GM19043 (cell line): ENCODE results near the gene HAUS3.
"Not testable (repeated sequence)": the region's sequence is repeated elsewhere in the genome, so short reads cannot be mapped to it uniquely, and the experiment has no call there.

ENCODE experiments used
- ATAC-seq: cut with Tn5 transposase; IDR thresholded peaks from one replicate; pipeline ENCODE4 v1.9.1; 2021; ENCODE audit warnings: low read depth; ENCODE audit not compliant: unreplicated experiment

HAUS3 gene

DNA sequence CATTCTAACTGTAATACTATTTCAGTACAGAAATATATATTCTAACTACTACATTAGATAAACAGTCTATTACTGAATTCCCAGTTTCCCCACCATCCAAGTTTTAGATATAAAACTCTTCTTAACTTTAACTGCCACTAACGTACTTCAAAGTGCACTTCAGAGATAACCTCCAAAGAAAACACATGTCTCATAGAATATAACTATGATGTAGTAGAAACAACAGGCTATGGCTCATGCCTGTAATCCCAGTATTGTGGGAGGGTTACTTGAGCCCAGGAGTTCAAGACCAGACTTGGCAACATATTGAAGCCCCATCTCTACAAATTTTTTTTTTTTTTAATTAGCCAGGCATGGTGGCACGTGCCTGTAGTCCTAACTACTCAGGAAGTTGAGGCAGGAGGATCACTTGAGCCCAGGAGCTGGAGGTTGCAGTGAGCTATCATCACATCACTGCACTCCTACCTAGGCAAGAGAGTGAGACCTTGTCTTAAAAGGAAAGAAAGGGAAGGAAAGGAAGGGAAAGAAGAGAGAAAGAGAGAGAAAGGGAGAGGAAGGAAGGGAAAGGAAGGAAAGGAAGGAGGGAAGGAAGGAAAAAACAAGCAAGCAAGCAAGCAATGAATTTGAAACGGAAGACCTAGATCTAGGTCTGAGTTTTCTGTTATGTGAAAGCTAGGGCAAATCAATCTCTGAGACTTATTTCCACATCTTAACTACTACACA is 4.8 kb downstream of the HAUS3 start:
- no peak for ATAC-seq

DNA sequence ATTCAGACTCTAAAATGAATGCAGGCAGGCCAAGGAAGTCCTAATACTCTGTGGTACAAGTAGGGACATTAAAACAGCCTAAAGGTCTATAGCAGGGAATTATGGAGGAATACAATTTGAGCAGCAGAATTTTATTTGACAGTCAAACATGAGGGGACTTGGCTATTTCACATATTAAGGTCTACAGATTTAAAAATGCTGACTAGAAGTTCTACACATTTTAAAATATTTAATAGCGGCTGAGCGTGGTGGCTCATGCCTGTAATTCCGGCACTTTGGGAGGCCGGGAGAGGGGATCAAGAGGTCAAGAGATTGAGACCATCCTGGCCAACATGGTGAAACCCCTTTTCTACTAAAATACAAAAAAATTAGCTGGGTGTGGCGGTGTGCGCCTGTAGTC is 10.8 kb downstream of the HAUS3 start:
- no peak for ATAC-seq

DNA sequence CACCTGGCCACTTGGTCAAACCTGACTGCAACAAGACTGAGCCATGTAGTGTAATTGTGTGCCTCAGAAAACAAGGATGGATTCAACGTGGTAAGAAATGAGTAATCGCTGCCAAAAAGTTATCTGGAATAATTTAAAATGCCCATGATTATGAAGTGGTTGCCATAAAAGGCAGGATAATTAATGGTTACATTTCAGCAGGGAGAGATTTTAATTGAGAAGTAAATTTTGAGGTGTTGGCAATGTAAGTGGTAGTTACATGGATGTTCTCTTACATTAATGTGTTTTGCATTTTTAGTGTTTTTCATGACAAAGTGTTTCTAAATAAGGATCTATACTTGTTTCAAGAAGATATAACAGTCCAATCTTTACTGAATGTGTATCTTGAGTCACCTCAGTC is 15.7 kb downstream of the HAUS3 start:
- ATAC-seq: no peak

- ATAC-seq: no peak
Measured at GRCh38 chr4:2222838-2223237, 19.1 kb downstream of the HAUS3 start.

DNA sequence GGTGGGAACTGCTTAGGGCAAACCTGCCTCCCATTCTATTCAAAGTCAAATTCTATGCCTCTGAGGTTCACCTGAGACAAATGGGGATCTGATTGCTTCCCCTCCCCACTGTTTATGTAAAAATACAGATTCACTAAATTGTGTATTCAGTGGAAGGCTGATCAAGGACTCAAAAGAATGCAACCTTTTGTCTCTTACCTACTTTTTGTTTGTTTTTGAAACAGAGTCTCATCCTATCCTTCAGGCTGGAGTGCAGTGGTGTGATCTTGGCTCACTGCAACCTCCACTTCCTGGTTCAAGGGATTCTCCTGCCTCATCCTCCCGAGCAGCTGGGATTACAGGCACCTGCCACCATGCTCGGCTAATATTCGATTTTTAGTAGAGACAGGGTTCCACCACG is 20.5 kb downstream of the HAUS3 start:
- not testable (repeated sequence) for ATAC-seq

GRCh38 chr4:2220016-2220630 is 21.8 kb downstream of the HAUS3 start:
- ATAC-seq: no peak

DNA sequence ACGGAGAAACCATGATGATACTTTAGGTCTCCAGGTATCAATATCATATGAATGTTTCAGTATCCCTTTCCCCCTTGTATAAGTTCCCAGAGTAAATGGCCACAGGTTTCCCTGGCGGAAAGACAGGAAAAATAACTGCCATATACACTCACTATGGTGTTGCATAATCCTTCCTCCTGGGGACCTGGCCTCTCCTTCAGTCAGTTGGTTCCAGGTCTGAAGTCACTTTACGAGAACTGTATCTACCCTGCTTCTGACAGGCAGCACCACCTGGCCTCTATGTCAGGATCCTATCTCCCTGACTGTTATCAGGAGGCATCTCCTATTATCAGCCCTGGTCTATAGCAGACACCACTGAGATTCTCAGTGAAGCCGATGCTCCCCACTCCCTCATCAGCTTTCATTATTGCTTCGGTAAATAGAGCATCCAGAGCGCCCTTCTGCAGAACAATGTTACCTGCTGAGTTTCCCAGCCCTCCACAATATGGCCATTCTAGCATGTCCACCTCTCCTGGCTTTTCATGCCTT is 22.6 kb downstream of the HAUS3 start:
- ATAC-seq: no peak

DNA sequence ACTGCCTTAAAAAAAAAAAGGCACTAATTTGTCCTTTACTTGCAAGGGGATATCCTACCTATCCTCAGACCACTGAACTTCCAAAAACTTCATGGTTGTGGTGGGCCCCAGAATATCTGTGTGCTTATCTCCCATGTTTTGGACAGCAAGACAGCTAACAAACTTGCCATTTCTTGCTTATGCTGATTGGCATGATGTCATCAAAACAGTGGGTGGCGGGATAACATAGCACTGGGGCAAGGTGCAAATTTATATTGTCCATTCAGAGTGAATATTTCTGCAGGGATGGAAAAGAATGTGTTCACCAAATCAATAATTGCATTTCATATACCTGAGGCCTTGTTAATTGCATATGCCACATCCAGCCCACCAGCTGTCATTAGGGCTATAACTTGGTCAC is 23.5 kb downstream of the HAUS3 start:
- no peak for ATAC-seq

DNA sequence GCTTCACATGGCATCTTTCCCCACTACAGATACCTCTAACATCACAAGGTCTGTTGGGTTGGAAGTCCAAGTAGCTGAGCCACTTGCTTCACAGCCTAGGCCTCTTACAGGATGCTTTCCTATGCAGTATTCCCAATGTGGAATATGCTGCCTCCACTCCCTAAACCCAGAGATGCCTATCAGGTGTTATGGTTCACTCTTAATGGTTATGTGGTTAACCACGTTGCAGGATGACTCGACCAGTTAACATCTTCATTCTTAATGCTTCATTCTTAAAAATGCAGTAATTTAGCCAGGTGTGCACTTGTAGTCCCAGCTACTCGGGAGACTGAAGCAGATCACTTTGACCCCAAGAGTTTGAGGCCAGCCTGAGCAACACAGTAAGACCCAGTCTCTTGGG is 24.2 kb downstream of the HAUS3 start:
- no peak for ATAC-seq

- no peak for ATAC-seq
Measured at GRCh38 chr4:2212831-2213230, 29.1 kb downstream of the HAUS3 start.

- not testable (repeated sequence) for ATAC-seq
Measured at GRCh38 chr4:2202789-2203188, 39.1 kb downstream of the HAUS3 start.

DNA sequence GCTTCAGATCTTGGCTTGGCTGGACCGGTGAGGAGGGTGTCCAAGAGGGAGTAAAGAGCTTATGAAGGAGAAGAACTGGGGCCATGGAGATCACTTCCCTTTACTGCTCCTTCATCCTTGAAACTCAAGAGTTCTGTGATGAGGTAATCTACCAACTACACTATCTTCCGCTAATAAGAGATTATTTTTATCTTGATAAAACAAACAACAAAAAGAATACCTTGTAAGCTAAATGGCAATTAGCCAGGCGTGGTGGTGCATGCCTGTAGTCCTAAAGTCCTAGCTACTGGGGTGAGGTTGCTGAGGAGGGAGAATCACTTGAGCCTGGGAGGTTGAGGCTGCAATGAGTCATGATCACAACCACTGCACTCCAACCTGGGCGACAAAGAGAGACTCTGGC is 47.4 kb downstream of the HAUS3 start:
- no peak for ATAC-seq

GRCh38 chr4:2193326-2193725 is 48.6 kb downstream of the HAUS3 start:
- ATAC-seq: no peak

- ATAC-seq: no peak
Measured at GRCh38 chr4:2186865-2187172, 55.1 kb downstream of the HAUS3 start.

DNA sequence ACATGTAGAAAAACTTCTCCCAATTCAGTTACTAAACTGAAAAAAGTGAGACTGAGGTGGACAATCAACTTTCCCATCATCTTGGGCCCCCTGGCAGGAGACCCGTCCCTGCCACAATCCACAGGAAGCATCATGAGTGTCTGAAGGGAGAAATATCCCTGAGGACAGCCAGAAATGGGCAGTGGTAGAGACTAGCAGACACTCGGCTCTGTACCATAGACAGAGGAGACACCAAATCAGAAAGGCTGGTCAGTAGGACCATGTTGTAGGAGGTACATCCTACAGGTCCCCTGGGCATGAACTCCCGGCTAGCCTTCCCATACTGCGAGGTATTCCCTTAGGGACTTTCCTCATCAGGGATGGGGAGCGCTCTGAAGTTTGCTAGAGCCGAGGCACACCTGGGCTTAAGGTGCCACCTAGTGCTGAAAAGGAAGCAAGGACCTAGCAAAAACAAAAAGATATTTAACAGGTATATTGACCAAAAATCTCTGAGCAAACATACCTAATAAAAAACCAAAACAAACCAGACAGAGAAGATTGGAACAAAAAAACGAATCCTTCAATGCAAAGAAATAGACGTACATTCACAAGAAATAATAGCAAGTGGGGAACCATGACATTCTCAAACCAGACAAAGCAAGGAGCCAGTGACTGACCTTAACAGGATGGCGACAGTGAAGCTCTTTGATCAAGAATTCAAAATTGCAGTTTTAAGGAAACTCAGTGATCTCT is 55.6 kb downstream of the HAUS3 start:
- no peak for ATAC-seq

DNA sequence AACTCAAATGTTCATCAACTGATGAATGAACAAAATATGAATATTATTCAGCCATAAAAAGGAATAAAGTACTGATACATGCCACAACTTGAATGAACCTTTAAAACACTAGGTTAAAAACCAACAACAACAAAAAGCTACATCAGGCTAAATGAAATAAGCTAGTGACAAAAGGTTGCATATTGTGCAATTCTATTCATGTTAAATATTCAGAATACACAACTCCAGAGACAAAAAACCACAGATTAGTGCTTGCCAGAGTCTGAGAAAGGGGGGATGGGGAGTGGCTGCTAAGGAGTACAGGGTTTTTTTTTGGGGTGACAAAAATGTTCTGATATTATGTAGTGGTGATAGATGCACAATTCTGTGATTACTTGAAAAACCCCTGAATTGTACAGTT is 58.5 kb downstream of the HAUS3 start:
- ATAC-seq: no peak

DNA sequence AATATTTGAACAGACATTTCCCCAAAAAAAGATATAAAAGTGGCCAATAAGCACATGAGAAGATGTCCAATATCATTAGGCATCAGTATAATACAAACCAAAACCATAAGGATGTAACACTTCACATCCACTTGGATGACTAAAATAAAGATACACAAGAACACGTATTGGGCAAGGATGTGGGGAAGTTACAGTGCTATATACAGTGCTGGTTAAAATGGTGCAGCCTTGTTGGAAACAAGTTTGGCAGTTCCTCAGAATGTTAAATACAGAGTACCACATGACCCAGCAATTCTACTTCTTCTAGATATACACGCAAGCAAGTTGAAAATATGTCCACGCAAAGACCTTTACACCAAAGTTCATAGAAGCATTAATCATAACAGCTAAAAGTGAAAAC is 58.9 kb downstream of the HAUS3 start:
- no peak for ATAC-seq

DNA sequence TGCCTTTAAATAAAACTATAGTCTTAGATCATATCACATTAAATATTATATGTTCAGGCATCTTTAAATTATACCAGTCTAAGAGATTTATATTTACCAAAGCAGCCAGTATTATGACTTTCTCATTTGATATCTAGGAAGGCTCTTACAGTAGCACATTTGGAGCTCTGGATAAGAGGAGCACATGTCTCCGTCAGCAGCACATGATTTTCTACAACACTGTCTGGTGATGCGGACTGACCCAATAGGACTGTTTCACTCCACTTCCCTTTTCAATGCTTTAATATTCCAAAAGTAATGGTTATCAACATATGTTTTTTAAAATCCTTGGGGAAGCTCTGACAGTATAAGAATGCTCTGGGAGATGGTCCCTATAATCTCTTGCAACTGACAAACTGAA is 61.5 kb downstream of the HAUS3 start:
- no peak for ATAC-seq

- no peak for ATAC-seq
Measured at GRCh38 chr4:2179717-2180116, 62.2 kb downstream of the HAUS3 start.

GRCh38 chr4:2178986-2179385 is 62.9 kb downstream of the HAUS3 start:
- no peak for ATAC-seq
